ENCODE results near the gene ATG10. TPM values are rescaled to one million over a fixed set of nuclear protein-coding genes. Genes with fewer than 3 reads are reported as not detected.

ATG10 gene
- total RNA-seq, 2 experiments from 2014 or later = 9.5 to 11.5 TPM

DNA sequence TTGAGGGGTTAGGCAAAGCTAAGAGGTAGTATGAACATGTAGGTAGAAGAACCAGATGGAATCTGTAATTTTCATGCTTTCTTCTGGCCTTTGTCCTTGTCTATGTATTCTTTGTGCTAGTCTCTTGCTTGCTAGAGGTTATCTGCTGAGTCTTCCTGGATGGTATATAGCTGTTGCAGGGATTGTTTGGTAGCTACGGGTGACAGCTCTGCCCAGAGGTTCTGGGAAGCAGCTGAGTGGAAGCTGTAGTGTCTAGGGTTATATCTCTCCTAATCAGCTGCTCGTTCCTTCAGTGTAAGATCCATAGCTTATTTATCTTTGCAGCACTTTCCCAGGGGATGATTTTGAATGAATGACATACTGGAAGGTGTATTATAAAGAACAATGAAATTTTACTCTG, 100.3 kb downstream of the ATG10 start:
- Mint-ChIP-seq H3K4me1 (ENCODE audit: low read depth) (peaks cover 4% of the 10 kb centered on the region), H3K4me3 (no peak overlapping the region), H3K9me3 (ENCODE audit: insufficient read depth) (no peaks in the 10 kb centered on the region), H3K36me3 (ENCODE audit: low read depth) (peaks cover 2% of the 10 kb centered on the region), H3K27ac (no peak overlapping the region), H3K27me3 (ENCODE audit: low read depth) (no peaks in the 10 kb centered on the region)
- no peak for ATAC-seq
- DNase-seq = no peak
- CTCF ChIA-PET = no interaction called here
- POLR2A ChIA-PET = no interaction called here

DNA sequence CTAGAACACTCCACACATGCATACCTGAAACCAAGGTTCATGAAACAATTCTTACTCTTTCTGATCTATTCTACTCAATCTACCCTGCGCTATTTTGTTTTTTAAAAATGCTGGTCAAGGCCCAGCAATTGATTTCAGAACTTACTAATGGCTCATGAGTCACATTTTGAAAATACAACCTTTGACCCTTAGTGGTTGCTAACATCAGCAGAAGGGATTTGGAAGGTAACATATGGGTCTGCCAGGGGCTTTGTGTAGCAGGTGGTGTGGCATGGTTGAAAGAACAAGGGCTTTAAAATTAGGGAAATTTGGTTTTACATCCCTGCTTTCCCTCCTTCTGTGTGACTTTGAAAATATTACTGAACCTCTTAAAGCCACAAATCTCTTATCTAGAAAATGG, 101.4 kb downstream of the ATG10 start:
- peaks cover 2% of the 10 kb centered on the region for H3K4me1 Mint-ChIP-seq (ENCODE audit: low read depth)
- ChIA-PET CTCF (interaction anchor here (0.7 kb wide), 1 partner anchor 16 kb away, joined by 3 read pairs; no protein-coding TSS in a partner anchor), POLR2A (no interaction called here)
- peaks cover 2% of the 10 kb centered on the region for H3K36me3 Mint-ChIP-seq (ENCODE audit: low read depth)
- no peak for DNase-seq
- no peak for ATAC-seq
- no peak overlapping the region for H3K4me3 Mint-ChIP-seq
- H3K9me3 Mint-ChIP-seq (ENCODE audit: insufficient read depth) = no peaks in the 10 kb centered on the region
- no peaks in the 10 kb centered on the region for H3K27me3 Mint-ChIP-seq (ENCODE audit: low read depth)
- no peak overlapping the region for H3K27ac Mint-ChIP-seq

DNA sequence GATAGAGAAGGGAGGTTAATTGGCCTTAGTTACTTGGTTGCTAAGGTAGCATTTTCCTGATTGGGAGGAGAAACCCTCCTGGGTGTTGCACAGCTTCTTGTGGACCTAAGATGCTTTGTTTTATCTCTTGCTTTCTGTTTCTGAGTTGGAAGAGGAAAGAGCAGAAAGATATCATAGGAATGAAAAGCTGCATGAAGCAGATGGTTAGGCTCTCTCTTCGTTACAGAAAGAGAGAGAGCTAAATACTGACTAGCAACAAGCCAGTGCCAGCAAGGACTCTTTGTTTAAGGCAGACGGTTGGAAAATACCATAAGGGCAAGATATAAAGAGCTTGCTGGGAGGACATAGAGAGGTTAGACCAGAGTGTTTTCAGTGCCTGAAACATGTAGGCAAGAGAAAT, 103.1 kb downstream of the ATG10 start:
- Mint-ChIP-seq H3K4me3 (no peak overlapping the region), H3K27me3 (ENCODE audit: low read depth) (no peaks in the 10 kb centered on the region), H3K4me1 (ENCODE audit: low read depth) (no peaks in the 10 kb centered on the region), H3K27ac (no peak overlapping the region), H3K36me3 (ENCODE audit: low read depth) (peaks cover 5% of the 10 kb centered on the region), H3K9me3 (ENCODE audit: insufficient read depth) (no peaks in the 10 kb centered on the region)
- no peak for ATAC-seq
- CTCF ChIA-PET = interaction anchor here (0.9 kb wide), 1 partner anchor 14 kb away, joined by 3 read pairs; no protein-coding TSS in a partner anchor
- POLR2A ChIA-PET = interaction anchor here (0.6 kb wide), 1 partner anchor 875 kb away, joined by 3 read pairs; no protein-coding TSS in a partner anchor
- DNase-seq = no peak

DNA sequence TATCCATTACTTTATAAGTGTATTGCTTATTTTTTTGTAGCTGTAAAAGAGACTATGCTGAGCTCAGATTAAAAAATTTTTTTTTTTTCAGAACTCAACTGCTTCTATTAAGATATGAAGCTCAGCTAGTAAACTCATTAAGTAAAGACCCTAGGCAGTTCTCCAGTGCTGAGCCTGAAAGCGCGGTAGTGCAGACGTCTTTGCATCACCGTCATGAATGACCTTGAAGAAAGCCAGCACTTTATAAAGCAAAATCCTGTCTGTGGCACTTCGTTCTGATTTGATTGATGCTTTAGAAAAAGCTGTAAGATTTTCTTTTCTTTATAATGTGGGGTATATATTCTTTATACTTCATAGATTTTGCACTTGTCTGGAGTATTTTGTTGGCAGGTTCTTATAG, 105.7 kb downstream of the ATG10 start:
- ChIA-PET CTCF (interaction anchor here (0.6 to 1.1 kb wide), 2 partner anchors 83 to 88 kb away, joined by 3 read pairs; no protein-coding TSS in a partner anchor), POLR2A (no interaction called here)
- DNase-seq (no peak), ATAC-seq (no peak)
- H3K4me3 Mint-ChIP-seq = no peak overlapping the region
- peaks cover 18% of the 10 kb centered on the region for H3K36me3 Mint-ChIP-seq (ENCODE audit: low read depth)
- no peaks in the 10 kb centered on the region for H3K4me1 Mint-ChIP-seq (ENCODE audit: low read depth)
- H3K27me3 Mint-ChIP-seq (ENCODE audit: low read depth) = no peaks in the 10 kb centered on the region
- no peak overlapping the region for H3K27ac Mint-ChIP-seq
- H3K9me3 Mint-ChIP-seq (ENCODE audit: insufficient read depth) = no peaks in the 10 kb centered on the region

DNA sequence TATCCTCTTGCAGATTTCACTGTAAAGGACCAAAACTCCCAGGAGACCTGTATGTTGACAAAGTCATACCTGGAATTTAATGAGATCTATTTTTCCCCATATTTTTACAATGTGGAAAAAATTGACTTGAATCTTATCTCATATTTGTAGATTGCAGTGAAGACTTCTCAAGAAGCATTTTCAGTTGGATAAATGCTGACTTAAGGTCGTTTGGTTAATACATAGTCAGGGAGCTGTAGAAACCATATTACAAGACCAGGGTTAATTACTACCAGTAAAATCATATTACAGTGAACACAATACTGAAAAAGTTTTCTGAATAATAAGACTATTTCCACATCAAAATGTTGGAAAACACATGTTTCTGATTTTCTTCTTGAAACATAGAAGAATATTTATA, 119.8 kb downstream of the ATG10 start:
- no peak overlapping the region for H3K4me3 Mint-ChIP-seq
- ChIA-PET POLR2A (no interaction called here), CTCF (no interaction called here)
- no peaks in the 10 kb centered on the region for H3K4me1 Mint-ChIP-seq (ENCODE audit: low read depth)
- no peaks in the 10 kb centered on the region for H3K27me3 Mint-ChIP-seq (ENCODE audit: low read depth)
- H3K9me3 Mint-ChIP-seq (ENCODE audit: insufficient read depth) = peaks cover 28% of the 10 kb centered on the region
- H3K27ac Mint-ChIP-seq = no peak overlapping the region
- H3K36me3 Mint-ChIP-seq (ENCODE audit: low read depth) = peaks cover 3% of the 10 kb centered on the region
- DNase-seq = no peak
- ATAC-seq = no peak

DNA sequence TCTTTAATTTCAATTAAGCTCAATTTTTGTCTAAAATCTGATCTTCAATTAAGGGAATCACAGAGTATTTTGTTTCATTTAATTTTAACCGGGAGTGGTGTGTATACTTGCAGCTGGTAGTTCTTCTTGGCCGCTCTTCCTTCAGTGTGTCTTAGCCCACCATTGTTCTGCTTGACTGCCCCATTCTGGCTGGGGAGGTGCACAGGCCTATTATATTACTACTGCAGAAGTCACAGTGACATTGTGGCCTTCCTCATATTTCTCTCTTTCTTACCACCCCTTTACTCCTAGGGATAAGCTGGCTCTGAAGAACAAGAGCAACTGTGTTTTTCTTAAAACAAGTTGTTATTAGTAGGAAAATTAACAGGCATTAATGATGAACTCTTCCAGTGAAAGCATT, 123.7 kb downstream of the ATG10 start:
- POLR2A ChIA-PET = interaction anchor here (0.5 kb wide), 1 partner anchor 90 kb away, joined by 7 read pairs; no protein-coding TSS in a partner anchor
- DNase-seq (no peak), ATAC-seq (no peak)
- H3K27ac Mint-ChIP-seq = no peak overlapping the region
- CTCF ChIA-PET = interaction anchor here (0.6 kb wide), 1 partner anchor 1377 kb away, joined by 4 read pairs; no protein-coding TSS in a partner anchor
- peaks cover 12% of the 10 kb centered on the region for H3K9me3 Mint-ChIP-seq (ENCODE audit: insufficient read depth)
- H3K36me3 Mint-ChIP-seq (ENCODE audit: low read depth) = peaks cover 3% of the 10 kb centered on the region
- H3K4me1 Mint-ChIP-seq (ENCODE audit: low read depth) = peaks cover 4% of the 10 kb centered on the region
- H3K4me3 Mint-ChIP-seq = no peak overlapping the region
- H3K27me3 Mint-ChIP-seq (ENCODE audit: low read depth) = no peaks in the 10 kb centered on the region

DNA sequence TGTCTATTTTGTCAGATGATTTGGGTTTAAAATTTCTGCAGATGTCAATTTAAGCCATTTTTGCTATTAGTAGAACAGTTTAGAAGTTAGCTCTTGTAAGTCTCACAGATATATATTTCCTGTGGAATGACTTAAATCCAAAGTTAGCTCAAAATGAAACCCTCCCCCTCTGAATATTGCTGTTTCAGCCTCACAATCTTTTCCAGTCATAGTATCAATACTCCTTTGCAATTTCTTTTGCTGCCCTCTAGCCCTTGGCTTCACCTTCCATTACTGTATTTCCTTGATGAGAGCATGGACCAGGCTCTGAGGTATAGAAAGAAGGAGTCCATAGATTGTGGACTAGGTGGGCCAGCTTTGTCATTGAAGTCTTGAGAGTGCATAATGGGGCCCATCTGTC, 124.4 kb downstream of the ATG10 start:
- no peak for ATAC-seq

DNA sequence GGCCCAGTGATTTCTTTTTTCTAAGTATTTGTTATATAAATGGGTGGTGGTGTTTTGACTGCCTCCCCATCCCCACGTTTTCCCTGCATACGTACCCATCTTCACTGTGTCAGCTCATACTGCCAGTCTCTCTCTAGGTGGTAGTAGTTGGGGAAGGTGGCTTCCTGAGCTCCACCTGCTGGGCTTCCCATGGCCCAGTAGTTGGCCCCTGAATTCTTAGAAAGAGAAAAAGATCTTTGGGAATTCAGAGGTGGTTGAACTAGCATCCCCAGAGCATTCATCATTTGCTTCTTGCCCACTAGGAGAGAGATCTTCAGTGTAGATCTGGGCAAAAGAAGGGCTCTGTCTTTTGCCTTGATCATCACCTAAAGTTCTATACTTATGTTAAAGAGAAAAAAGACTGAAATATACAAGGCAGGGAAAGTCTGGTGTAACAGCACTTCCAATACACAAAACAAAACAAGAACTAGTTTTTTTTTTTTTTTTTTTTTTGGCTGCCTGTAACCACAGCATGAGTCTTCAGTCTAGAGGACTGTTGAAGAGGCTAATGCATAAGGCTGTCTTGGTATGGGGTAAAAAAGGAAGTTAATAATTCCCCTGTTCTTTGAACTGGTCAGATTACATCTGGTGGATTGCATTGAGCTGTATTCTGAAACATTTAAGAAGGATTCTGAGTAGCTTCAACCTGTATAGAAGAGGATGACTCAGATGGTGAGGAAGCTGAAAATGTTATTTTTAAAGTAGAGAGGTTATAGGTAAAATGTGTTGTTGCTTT, 128.7 kb downstream of the ATG10 start:
- Mint-ChIP-seq H3K27ac (no peak overlapping the region), H3K9me3 (ENCODE audit: insufficient read depth) (no peaks in the 10 kb centered on the region), H3K4me1 (ENCODE audit: low read depth) (peaks cover 11% of the 10 kb centered on the region), H3K27me3 (ENCODE audit: low read depth) (no peaks in the 10 kb centered on the region), H3K4me3 (no peak overlapping the region), H3K36me3 (ENCODE audit: low read depth) (no peaks in the 10 kb centered on the region)
- peak; percentile 68 for ATAC-seq
- CTCF ChIA-PET = no interaction called here
- no peak for DNase-seq
- POLR2A ChIA-PET = interaction anchor here (0.6 kb wide), 1 partner anchor 226 kb away, joined by 3 read pairs; no protein-coding TSS in a partner anchor

More for the DNA sequence above, 124.4 kb downstream of the ATG10 start:
- Mint-ChIP-seq H3K4me3 (no peak overlapping the region), H3K27ac (no peak overlapping the region), H3K4me1 (ENCODE audit: low read depth) (peaks cover 8% of the 10 kb centered on the region), H3K27me3 (ENCODE audit: low read depth) (no peaks in the 10 kb centered on the region), H3K36me3 (ENCODE audit: low read depth) (peaks cover 3% of the 10 kb centered on the region), H3K9me3 (ENCODE audit: insufficient read depth) (peaks cover 12% of the 10 kb centered on the region)
- CTCF ChIA-PET = no interaction called here
- no peak for DNase-seq
- POLR2A ChIA-PET = no interaction called here

DNA sequence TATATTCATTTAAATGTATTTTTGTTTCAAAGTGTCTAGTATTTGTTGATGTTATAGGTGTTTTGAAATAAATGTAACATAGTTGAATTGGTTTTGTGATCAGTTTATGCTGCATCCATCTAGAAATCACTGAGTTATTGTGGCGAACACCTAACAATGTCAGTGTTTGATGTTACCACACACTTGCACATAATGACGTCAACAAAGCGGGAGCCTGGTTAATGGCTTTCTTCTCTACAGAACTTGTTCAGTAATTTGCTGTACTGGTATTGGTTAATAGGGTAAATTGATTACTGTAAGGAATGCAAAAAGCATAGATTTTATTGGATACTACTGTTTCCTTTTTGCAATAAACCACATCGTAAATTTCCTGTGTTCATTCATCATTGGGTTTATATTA, 133.0 kb downstream of the ATG10 start:
- ChIA-PET CTCF (interaction anchor here (0.8 kb wide), 1 partner anchor 61 kb away, joined by 3 read pairs; no protein-coding TSS in a partner anchor), POLR2A (no interaction called here)
- peak; percentile 25 for DNase-seq
- Mint-ChIP-seq H3K27me3 (ENCODE audit: low read depth) (no peaks in the 10 kb centered on the region), H3K27ac (no peak overlapping the region), H3K4me1 (ENCODE audit: low read depth) (peaks cover 13% of the 10 kb centered on the region), H3K36me3 (ENCODE audit: low read depth) (no peaks in the 10 kb centered on the region), H3K4me3 (no peak overlapping the region), H3K9me3 (ENCODE audit: insufficient read depth) (no peaks in the 10 kb centered on the region)
- ATAC-seq = peak; percentile 60

DNA sequence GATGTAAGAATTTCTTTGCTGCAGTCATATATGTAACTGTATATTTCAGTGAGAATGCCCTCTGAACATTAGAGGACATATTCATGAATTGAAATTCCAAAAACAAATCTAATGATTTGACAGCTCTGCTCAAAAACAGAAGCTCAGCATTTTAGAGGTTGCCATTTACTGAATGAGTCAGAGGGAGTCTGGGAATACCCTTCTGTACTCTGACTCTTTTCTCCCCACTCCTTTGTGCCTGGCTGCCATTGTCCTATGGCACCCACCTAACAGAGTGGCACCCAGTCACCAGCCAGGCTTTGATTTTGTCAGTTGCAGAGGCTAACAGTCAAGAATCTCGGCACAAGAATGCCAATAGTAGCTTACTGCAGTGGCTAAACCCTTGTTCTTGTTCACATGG, 133.6 kb downstream of the ATG10 start:
- no peak for DNase-seq
- ChIA-PET CTCF (interaction anchor here (0.8 to 1.5 kb wide), 2 partner anchors 59 to 60 kb away, joined by 3 to 4 read pairs; no protein-coding TSS in a partner anchor), POLR2A (no interaction called here)
- Mint-ChIP-seq H3K4me1 (ENCODE audit: low read depth) (peaks cover 10% of the 10 kb centered on the region), H3K4me3 (no peak overlapping the region), H3K9me3 (ENCODE audit: insufficient read depth) (no peaks in the 10 kb centered on the region), H3K27ac (no peak overlapping the region), H3K36me3 (ENCODE audit: low read depth) (no peaks in the 10 kb centered on the region), H3K27me3 (ENCODE audit: low read depth) (no peaks in the 10 kb centered on the region)
- no peak for ATAC-seq

DNA sequence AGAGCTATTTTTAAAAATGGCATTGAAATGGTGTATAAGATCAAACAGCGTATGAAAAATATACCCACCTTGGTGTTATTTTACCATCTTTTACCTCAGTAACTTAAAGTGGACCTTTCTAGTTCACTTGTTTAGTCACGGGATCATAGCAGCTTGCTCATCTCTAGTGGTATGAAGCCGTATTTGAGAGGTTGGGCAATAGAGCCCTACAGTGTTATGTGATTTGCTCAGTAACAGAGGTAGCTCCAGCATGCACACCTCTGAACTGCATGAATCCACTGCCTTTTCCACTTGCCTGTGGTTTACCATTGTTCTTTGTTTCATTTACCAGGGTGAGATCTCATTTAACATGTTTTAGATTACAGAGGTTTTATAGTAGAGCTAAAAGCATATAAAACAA, 134.4 kb downstream of the ATG10 start:
- no peaks in the 10 kb centered on the region for H3K9me3 Mint-ChIP-seq (ENCODE audit: insufficient read depth)
- DNase-seq (no peak), ATAC-seq (no peak)
- peaks cover 5% of the 10 kb centered on the region for H3K4me1 Mint-ChIP-seq (ENCODE audit: low read depth)
- no peaks in the 10 kb centered on the region for H3K36me3 Mint-ChIP-seq (ENCODE audit: low read depth)
- H3K4me3 Mint-ChIP-seq = no peak overlapping the region
- H3K27me3 Mint-ChIP-seq (ENCODE audit: low read depth) = no peaks in the 10 kb centered on the region
- CTCF ChIA-PET = interaction anchor here (1.0 to 2.1 kb wide), 3 partner anchors 58 to 120 kb away, joined by 3 to 6 read pairs (median 4); no protein-coding TSS in a partner anchor
- no peak overlapping the region for H3K27ac Mint-ChIP-seq
- POLR2A ChIA-PET = no interaction called here

DNA sequence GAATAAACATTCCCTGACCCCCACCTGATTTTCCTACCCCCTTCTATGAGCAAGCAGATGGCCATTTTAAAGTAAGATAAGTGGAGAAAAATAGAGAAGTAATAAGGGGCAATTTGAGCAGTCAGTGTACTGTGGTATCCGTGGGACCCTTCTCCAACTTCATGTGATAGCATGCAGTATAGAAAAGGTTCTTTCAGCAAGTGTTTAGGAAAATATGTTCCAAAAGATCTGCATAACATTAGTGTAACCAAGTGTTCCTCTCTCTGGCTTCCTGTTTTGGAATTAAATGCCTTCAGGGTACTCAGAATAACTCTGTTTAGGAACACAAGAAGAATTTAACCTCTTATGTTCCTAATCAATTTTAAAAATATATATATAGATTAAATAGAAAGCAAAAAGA, 134.9 kb downstream of the ATG10 start:
- Mint-ChIP-seq H3K27ac (no peak overlapping the region), H3K27me3 (ENCODE audit: low read depth) (no peaks in the 10 kb centered on the region), H3K4me1 (ENCODE audit: low read depth) (peaks cover 6% of the 10 kb centered on the region), H3K4me3 (no peak overlapping the region), H3K36me3 (ENCODE audit: low read depth) (no peaks in the 10 kb centered on the region), H3K9me3 (ENCODE audit: insufficient read depth) (no peaks in the 10 kb centered on the region)
- CTCF ChIA-PET = interaction anchor here (1.0 to 2.1 kb wide), 3 partner anchors 57 to 119 kb away, joined by 3 to 6 read pairs (median 4); no protein-coding TSS in a partner anchor
- POLR2A ChIA-PET = no interaction called here
- DNase-seq (no peak), ATAC-seq (no peak)
